Occipital lobe (tissue), 2 donors: ENCODE data around the gene ECEL1. TPM values are rescaled to one million over a fixed set of nuclear protein-coding genes. Genes with fewer than 3 reads are reported as not detected.
A peak's percentile ranks its signal among the peaks of the same experiment; 100 is the strongest.
"Not testable (repeated sequence)": the region's sequence is repeated elsewhere in the genome, so short reads cannot be mapped to it uniquely, and the experiment has no call there.

Experiments
- DNase-seq: peaks from one replicate; lab custom pipeline; 2025; lab: John Stamatoyannopoulos, UW
- total RNA-seq: library from RNA; depleted of rRNA; stranded (reverse); fragments of >200 nt; gene quantifications from one replicate; pipeline ENCODE4 v1.2.3, GENCODE V29; 2014

The ECEL1 gene
- total RNA-seq, 1 donor from 2014 or later: 1.2 TPM

GRCh38 chr2:232443047-232443446 is 44.6 kb downstream of the ECEL1 start:
- DNase-seq: not testable (repeated sequence)

DNA sequence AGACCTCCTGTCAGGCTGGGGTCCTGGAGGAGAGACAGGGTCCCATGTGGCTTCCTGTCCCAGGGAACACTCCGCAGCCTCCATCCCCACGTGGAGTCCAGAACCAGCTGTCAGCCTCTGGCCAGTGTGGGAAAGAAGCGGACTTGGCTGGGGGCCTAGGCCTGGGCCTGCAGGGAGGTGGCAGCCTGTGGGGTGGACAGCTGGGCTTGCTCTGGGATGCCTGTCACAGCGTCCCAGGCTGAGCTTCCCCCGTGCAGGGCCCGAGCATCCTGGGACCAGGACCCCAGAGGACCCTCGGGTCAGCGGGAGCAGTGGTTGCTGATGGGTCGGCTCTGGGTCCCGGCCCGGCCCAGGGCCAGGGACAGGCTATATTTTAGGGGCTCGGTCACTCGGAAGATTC is 45.2 kb downstream of the ECEL1 start:
- not testable (repeated sequence) for DNase-seq

DNA sequence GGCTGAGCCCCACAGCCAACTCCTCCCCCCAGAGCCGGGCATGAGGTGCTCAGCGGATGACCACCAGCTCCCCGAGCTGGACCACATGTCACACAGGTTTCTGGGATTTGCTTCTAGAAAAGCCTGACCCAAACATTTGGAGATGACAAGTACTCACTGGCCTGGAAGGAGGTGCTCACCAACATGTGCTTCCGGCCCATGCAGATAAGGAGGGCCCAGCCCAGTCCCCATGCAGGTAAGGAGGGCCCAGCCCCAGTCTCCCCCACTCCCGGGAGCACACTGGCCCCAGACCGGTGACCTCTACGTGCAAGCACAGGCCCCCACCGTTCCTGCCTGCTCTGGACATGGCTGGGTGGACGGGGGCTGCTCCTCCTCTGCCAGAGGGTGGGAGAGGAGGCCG is 45.7 kb downstream of the ECEL1 start:
- DNase-seq: not testable (repeated sequence)

GRCh38 chr2:232441147-232441651 is 46.4 kb downstream of the ECEL1 start:
- no peak for DNase-seq

DNA sequence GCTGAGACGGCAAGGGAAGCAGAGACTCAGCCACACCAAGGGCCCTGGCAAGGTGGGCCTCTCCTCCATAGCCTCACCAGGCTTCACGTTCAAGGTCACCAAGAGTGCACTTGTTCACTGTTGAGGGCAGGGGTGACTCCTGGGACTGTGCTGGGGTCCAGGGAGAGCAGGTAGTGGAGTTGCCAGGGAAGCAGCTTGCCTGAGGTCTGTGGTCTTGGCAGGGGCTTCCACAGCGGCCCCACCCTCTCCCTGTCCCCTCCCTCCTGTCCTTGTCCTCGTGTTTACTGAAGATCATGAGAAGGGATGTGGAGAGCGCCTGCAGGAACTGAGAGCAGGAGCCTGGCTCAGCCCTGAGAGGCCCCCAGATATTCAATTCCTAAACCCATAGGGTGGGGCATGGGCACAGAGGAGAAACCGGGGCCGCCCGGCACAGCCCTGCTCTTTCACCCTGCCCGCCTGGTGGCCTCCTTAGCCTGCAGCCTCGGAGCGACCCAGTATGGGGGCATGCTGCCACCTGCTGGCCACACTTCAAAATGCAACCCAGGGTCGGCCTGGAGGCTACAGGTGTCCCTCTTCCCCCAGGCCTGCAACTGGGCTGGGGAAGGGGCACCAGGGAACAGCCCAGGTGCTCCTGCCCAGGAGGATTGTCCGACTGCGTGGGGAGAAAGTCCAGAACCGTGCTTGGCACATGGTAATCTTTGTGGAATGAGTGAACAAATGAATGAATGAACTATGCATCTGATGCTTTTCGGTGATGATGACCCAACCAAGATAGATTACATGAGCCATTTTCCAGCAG is 47.2 kb downstream of the ECEL1 start:
- peak; percentile 48 for DNase-seq

DNA sequence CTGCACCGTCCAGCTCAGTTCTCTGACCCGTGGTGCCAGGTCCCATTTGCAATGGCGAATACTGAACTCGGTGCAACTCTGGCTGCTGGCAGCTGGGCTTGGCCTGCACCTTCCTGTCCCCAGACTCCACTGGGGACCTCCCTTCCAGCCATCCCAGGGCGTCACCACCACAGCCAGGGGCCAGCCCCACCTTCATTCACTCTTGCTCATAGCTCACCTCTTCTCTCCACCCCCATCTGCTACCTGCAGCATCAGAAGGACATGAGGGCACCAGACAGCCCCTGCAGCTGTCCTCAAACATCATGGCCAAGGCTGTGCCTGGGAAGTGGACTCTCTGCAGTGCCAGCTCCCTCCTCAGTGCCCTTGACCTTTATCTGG is 47.9 kb downstream of the ECEL1 start:
- DNase-seq: no peak

DNA sequence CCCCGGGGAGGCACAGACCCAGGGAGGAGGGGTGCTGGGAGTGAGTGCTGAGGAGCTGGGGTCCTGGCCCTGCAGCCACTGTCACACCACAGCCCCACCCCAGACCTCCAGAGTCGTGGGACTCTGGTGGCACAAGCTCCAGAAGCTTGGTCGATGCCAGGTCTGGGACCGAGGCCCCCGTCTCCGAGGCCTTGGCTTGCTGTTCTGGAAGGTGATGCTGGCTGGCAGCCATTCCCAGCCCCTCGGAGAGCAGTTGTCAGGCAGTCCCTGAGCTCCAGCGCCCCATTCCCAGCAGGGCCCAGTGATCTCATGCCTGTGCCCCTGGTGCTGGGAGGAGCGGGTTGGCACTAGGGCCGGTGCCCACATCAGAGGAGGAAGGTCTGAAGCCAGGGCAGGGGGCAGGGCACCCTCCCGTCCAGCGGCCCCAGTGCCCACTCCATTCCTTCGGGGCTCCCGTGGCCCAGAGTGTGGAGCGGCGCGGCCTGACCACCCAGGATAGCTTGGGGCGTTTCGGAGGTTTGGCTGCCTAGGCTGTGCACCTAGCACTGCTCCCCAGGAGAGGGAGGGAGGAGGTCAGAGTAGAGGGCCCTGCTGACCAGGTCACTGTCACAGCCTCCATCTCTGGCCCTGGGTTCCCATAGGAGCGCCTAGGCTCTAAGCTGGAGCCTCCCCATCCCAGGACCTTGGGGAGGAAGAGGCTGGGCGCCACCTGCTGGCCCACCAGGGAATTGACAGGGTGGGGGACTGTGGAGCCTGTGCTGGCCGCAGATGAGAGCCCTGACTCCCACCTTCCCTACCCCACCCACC is 48.5 kb downstream of the ECEL1 start:
- DNase-seq: no peak

DNA sequence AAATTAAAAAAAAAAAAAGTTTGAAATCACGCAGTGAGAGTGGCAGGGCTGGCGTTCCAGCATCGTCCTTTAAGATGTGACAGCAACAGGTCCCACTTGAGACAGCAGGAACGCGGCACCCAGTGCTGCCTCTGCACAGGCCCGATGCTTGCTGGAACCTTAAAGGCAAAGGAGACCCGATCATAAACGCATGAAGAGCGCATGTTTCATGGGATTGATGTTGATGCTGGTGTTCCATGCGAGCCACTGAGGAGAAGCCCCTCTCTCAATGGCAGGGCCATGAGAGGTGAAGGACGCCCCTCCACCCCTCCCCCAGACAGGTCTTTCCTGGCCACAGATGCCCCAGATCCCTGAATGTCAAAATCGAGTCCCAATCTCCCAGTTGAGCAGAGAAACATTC is 49.5 kb downstream of the ECEL1 start:
- no peak for DNase-seq

GRCh38 chr2:232437195-232437571 is 50.5 kb downstream of the ECEL1 start:
- no peak for DNase-seq

- DNase-seq: no peak
Measured at GRCh38 chr2:232436381-232437194, 51.0 kb downstream of the ECEL1 start.

GRCh38 chr2:232435805-232436204 is 51.8 kb downstream of the ECEL1 start:
- no peak for DNase-seq

GRCh38 chr2:232435375-232435648 is 52.3 kb downstream of the ECEL1 start:
- DNase-seq: no peak

- DNase-seq: no peak
Measured at GRCh38 chr2:232434563-232435374, 52.9 kb downstream of the ECEL1 start.

GRCh38 chr2:232434091-232434490 is 53.5 kb downstream of the ECEL1 start:
- no peak for DNase-seq

DNA sequence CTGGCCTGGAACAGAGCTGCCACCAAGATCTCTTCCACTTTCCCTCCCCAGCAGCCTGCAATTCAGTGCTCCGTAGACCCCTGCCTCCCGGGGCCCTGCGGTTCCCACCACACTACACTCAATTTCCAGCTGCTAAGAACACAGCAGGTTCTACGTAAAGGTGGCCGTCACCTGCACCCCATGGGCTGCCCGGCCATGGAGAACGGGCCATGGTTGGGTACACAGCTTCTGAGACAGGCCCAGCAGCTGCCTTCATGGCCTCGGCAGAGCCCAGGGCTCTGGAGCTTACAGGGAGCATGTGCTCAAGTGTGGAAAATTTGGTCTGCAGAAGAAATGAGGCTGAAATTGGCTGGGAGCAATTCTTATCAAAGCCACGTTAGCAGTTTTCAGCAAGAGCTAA is 54.0 kb downstream of the ECEL1 start:
- DNase-seq: not testable (repeated sequence)

GRCh38 chr2:232432598-232433184 is 54.9 kb downstream of the ECEL1 start:
- DNase-seq: no peak

DNA sequence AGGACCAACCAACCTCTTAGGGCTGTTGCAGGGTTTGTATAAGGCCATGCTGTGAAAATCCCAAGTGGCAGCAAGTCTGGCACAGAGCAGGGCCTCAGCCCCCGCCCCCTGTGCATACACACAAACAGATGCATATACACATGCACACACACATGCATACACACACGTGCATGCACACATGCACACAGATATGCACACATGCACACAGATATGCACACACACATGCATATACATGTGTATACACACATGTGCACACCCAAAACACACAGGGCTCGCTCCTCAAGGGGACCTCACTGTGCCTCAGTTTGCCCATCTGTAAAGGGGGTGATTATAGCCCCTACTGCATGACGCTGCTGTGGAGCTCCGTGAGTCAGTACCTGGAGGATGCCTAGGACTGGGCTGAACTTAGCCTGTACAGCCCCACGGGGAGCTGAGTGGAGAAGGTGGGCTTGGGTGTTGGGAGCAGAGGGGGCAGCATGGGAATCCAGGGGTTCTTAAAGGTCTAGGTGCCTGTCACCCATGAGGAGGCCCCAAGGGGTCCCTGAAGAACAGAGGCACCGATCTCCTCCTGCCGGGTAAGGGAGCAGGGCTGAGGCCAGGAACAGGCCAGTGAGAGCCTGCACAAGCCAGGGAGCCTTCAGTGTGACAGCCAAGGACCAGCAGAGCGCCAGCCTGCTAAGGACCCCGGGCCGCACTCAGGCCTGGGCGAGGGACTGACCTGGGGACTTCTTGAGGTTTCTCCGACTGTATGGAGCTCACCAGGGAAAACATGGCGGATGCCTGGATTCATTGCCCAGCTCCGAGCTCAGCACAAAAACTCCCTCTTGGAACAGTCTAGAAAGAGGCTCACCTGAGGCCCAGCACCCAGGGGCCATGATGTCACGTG is 55.7 kb downstream of the ECEL1 start:
- DNase-seq: no peak
